ENCODE data around the gene BLID. TPM values are rescaled to one million over a fixed set of nuclear protein-coding genes. Genes with fewer than 3 reads are reported as not detected.

Gene BLID
- total and polyA plus RNA-seq, 2 of the 4 experiments (the other 2 are of a cell fraction) = 0.24 to 30.8 TPM

DNA sequence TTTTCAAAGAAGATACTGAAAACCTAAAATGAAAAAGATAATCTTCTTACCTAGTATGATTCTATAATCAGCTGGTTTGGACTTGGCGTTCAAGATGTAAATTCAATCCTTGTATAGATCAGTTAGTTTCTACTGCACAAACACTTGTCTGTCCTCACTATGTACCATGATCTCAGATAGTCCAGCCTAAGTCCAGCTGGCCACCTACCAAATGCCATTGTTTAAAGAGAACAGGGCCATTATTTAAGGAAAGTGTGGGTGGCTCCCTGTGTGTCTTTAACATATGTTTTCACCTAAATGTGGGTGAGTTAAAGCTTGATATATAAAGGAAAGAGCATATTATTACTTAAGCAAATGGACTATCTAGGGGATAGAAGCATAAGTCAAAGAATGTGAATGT lies 38.6 kb downstream of the BLID start:
- Histone ChIP-seq H2BK5ac (ENCODE audit: low read depth, low read length, poor library complexity, severe bottlenecking) (peak overlapping the region; percentile 23), H2AK9ac (replicated peaks; ENCODE audit: low read depth, low read length, poor library complexity) (no peak overlapping the region), H3K14ac (replicated peaks; ENCODE audit: low read depth, low read length) (no peak overlapping the region), H3K36me3 (ENCODE audit: control insufficient read depth, insufficient read depth, low read length) (peaks cover 6% of the 10 kb centered on the region), H2BK120ac (ENCODE audit: low read depth, low read length) (no peak overlapping the region), H2AK5ac (ENCODE audit: low read depth, low read length) (no peak overlapping the region), H3K4me2 (ENCODE audit: low read depth, low read length) (no peak overlapping the region), H3K9me1 (ENCODE audit: insufficient read depth, low read length) (peaks cover 10% of the 10 kb centered on the region), H3K27me3 (ENCODE audit: control insufficient read depth, insufficient read depth, low read length) (no peaks in the 10 kb centered on the region), H3K56ac (ENCODE audit: extremely low read depth, insufficient read depth, low read length) (no peak overlapping the region), H3K27ac (ENCODE audit: insufficient read depth, low read length) (no peak overlapping the region), H4K8ac (ENCODE audit: low read depth in 2 of 2, low read length in 2 of 2) (no peak overlapping the region), H2AFZ (replicated peaks; ENCODE audit: low read length, poor library complexity) (no peak overlapping the region), H2BK20ac (ENCODE audit: low read depth, low read length) (no peak overlapping the region), H3K9ac (ENCODE audit: low read depth, low read length) (no peak overlapping the region), H3K4me3 (ENCODE audit: insufficient read depth, low read depth, low read length) (no peak overlapping the region), H4K91ac (ENCODE audit: insufficient read depth, low read depth, low read length) (no peak overlapping the region), H3K4ac (ENCODE audit: low read depth, low read length) (no peak overlapping the region), H3K4me1 (ENCODE audit: control insufficient read depth, insufficient read depth, low read length) (peaks cover 10% of the 10 kb centered on the region; the same call in 1 of the 2 replicates), H4K5ac (ENCODE audit: low read depth, low read length) (no peak overlapping the region), H3K79me1 (ENCODE audit: low read depth in 1 of 2, low read length in 2 of 2) (peaks cover 0 to 44% of the 10 kb centered on the region in 2 experiments; a peak in 2 of 4 replicates), H4K20me1 (ENCODE audit: insufficient read depth, low read length) (no peaks in the 10 kb centered on the region; the same call in 1 of the 2 replicates), H3K9me3 (ENCODE audit: control insufficient read depth, insufficient read depth, low read length) (no peaks in the 10 kb centered on the region), H3K23ac (ENCODE audit: low read depth, low read length) (no peak overlapping the region), H2BK15ac (ENCODE audit: low read depth, low read length) (no peak overlapping the region), H3K18ac (ENCODE audit: low read depth, low read length) (no peak overlapping the region)
- no peak for TF ChIP-seq CHD1 (IDR thresholded peaks at IDR 0.05; ENCODE audit: low read depth, low read length)
- 100% methylated on average over 1 of the region's 1 CpG; no CpG with 5 or more reads in 1 of the 2 experiments for WGBS, 2 experiments (ENCODE audit: extremely low coverage in 2 of 2, insufficient read length in 1 of 2)
- ChIA-PET CTCF (no interaction called here), POLR2A (ENCODE audit: unreplicated experiment) (no interaction called here)
- intact Hi-C loops (cut with micrococcal nuclease) (no loop called here), dilution Hi-C loops (cut with HindIII; ENCODE audit: low sequenced_read_pairs, unreplicated experiment) (no loop called here), in situ Hi-C loops (cut with MboI; ENCODE audit: low sequenced_read_pairs) (no loop called here)
- no TSS peak for BruUV-seq (replicated peaks)
- DNase-seq = no peak
- no peak for ATAC-seq (ENCODE audit: low read depth)
